ENCODE results near the gene SMPD1.

SMPD1 gene

GRCh38 chr11:6353367-6353987 lies 36.8 kb upstream of the SMPD1 start:
- peak; percentile 96 to 98 (median 98) for TF ChIP-seq CTCF (IDR thresholded peaks at IDR 0.05; ENCODE audit: unreplicated experiment in 3 of 3)
- peak overlapping the region; percentile 26 to 77 (median 71) for H3K27ac Mint-ChIP-seq
- no peak overlapping the region for H3K4me3 Mint-ChIP-seq
- H3K36me3 Mint-ChIP-seq (ENCODE audit: low read depth): no peaks in the 10 kb centered on the region
- peaks cover 22% of the 10 kb centered on the region for H3K4me1 Mint-ChIP-seq
- no peaks in the 10 kb centered on the region for H3K9me3 Mint-ChIP-seq
- H3K27me3 Mint-ChIP-seq (ENCODE audit: low read depth): peaks cover 4% of the 10 kb centered on the region

GRCh38 chr11:6354651-6355485 lies 35.4 kb upstream of the SMPD1 start:
- TF ChIP-seq CTCF (IDR thresholded peaks at IDR 0.05; ENCODE audit: unreplicated experiment in 3 of 3): no peak
- no peak overlapping the region for H3K4me3 Mint-ChIP-seq
- peaks cover 22% of the 10 kb centered on the region for H3K4me1 Mint-ChIP-seq
- no peaks in the 10 kb centered on the region for H3K9me3 Mint-ChIP-seq
- H3K27me3 Mint-ChIP-seq (ENCODE audit: low read depth): no peaks in the 10 kb centered on the region
- no peaks in the 10 kb centered on the region for H3K36me3 Mint-ChIP-seq (ENCODE audit: low read depth)
- H3K27ac Mint-ChIP-seq: peak overlapping the region; percentile 60 to 82 (median 78)

- Mint-ChIP-seq H3K4me3 (no peak overlapping the region), H3K4me1 (peaks cover 22% of the 10 kb centered on the region), H3K27me3 (ENCODE audit: low read depth) (no peaks in the 10 kb centered on the region), H3K27ac (peak overlapping the region; percentile 12 to 65 (median 64)), H3K9me3 (no peaks in the 10 kb centered on the region), H3K36me3 (ENCODE audit: low read depth) (no peaks in the 10 kb centered on the region)
- no peak for TF ChIP-seq CTCF (IDR thresholded peaks at IDR 0.05; ENCODE audit: unreplicated experiment in 3 of 3)
Observed at GRCh38 chr11:6356503-6357055, 33.7 kb upstream of the SMPD1 start.

GRCh38 chr11:6357222-6357621 lies 33.1 kb upstream of the SMPD1 start:
- H3K4me1 Mint-ChIP-seq: peaks cover 22% of the 10 kb centered on the region
- H3K27me3 Mint-ChIP-seq (ENCODE audit: low read depth): no peaks in the 10 kb centered on the region
- no peaks in the 10 kb centered on the region for H3K9me3 Mint-ChIP-seq
- peak overlapping the region in 2 of 3 experiments; percentile 42 to 65 for H3K27ac Mint-ChIP-seq
- H3K4me3 Mint-ChIP-seq: no peak overlapping the region
- TF ChIP-seq CTCF (IDR thresholded peaks at IDR 0.05; ENCODE audit: unreplicated experiment in 3 of 3): no peak
- no peaks in the 10 kb centered on the region for H3K36me3 Mint-ChIP-seq (ENCODE audit: low read depth)

GRCh38 chr11:6360183-6360582 lies 30.1 kb upstream of the SMPD1 start:
- Mint-ChIP-seq H3K27ac (no peak overlapping the region), H3K36me3 (ENCODE audit: low read depth) (no peaks in the 10 kb centered on the region), H3K27me3 (ENCODE audit: low read depth) (peaks cover 4% of the 10 kb centered on the region), H3K9me3 (no peaks in the 10 kb centered on the region), H3K4me3 (no peak overlapping the region), H3K4me1 (peaks cover 15% of the 10 kb centered on the region)
- no peak for TF ChIP-seq CTCF (IDR thresholded peaks at IDR 0.05; ENCODE audit: unreplicated experiment in 3 of 3)
